HCT116 (cell line): ENCODE results near the gene RNF207. TPM values are rescaled to one million over a fixed set of nuclear protein-coding genes. Genes with fewer than 3 reads are reported as not detected.

Experiments used
- ATAC-seq: fragments of 200-7000 bp; cut with Tn5 transposase; 2 replicates; pipeline ENCODE4 v1.9.1; 2020; ENCODE audit warnings: mild to moderate bottlenecking, moderate library complexity
- BruUV-seq: library from RNA; stranded (reverse); fragments of 400-500 nt; replicated peaks from 2 replicates; lab custom pipeline; 2021; lab: Mats Ljungman, UMichigan
- CTCF ChIA-PET: fragments of 300-600 bp; sonication (Branson Sonifier 250); formaldehyde crosslinking; loops from one replicate; lab custom pipeline; 2021; ENCODE audit warnings: antibody characterized with exemption; lab: Charles Lee
- POLR2A ChIA-PET: fragments of 300-600, 350-600 bp; sonication (Branson Sonifier 250); formaldehyde crosslinking; loops from one replicate; lab custom pipeline; 2021; ENCODE audit warnings: antibody characterized with exemption; lab: Charles Lee
- RAD21 ChIA-PET, 2 experiments: fragments of 300-600 bp; sonication (Branson Sonifier 250); formaldehyde crosslinking; loops; one replicate each; lab custom pipeline; 2023; ENCODE audit warnings: low total read pairs in 2 of 2; ENCODE audit not compliant: uncharacterized antibody in 2 of 2, unreplicated experiment in 2 of 2, low non-redundant PET in 1 of 2; lab: Charles Lee
- DNase-seq: peaks from one replicate; pipeline ENCODE4 v3.0.0-alpha.2; 2010; ENCODE audit warnings: low read depth, low spot score
- H2AFZ ChIP-seq: fragments of 200-600 bp; shearing (Covaris generic), sonication (generic); 2 replicates; pipeline ENCODE4 v1.6.1; 2017; ENCODE audit warnings: low read depth, mixed run types, mixed read lengths, antibody characterized with exemption, low read length; ENCODE audit not compliant: poor library complexity, severe bottlenecking
- H3K27ac ChIP-seq: 2 replicates; pipeline ENCODE4 v1.5.1; 2012; ENCODE audit warnings: low read depth, low read length
- H3K27me3 ChIP-seq: fragments of 200-600 bp; sonication (generic); 2 replicates; pipeline ENCODE4 v1.6.1; 2016; ENCODE audit warnings: mixed run types, low read length, mixed read lengths; ENCODE audit not compliant: insufficient read depth
- H3K36me3 ChIP-seq, 2 experiments: fragments of 200-500 bp in 1 of 2; fragments of 200-600 bp in 1 of 2; sonication (Bioruptor generic) in 1 of 2; sonication (generic) in 1 of 2; 2 replicates each; pipeline versions ENCODE4 v1.5.1 to v1.6.1; 2014 to 2016; ENCODE audit warnings: low read length in 2 of 2, inconsistent platforms in 1 of 2, mixed read lengths in 1 of 2, mixed run types in 1 of 2; ENCODE audit not compliant: insufficient read depth in 2 of 2, control insufficient read depth in 1 of 2
- H3K4me1 ChIP-seq, 2 experiments: fragments of 200-600 bp in 1 of 2; sonication (generic) in 1 of 2; 2 replicates each; pipeline versions ENCODE4 v1.5.1 to v1.6.1; 2012 to 2017; ENCODE audit warnings: low read length in 2 of 2, inconsistent platforms in 1 of 2, mild to moderate bottlenecking in 1 of 2, mixed read lengths in 1 of 2, mixed run types in 1 of 2, moderate library complexity in 1 of 2; ENCODE audit not compliant: insufficient read depth in 2 of 2, control insufficient read depth in 1 of 2
- H3K4me2 ChIP-seq: fragments of 200-600 bp; sonication (generic); 2 replicates; pipeline ENCODE4 v1.6.1; 2017; ENCODE audit warnings: mixed run types, low read length, mixed read lengths
- H3K4me3 ChIP-seq, 2 experiments: fragments of 200-600 bp in 1 of 2; sonication (generic) in 1 of 2; replicated peaks in 1 of 2; 2 replicates each; pipeline ENCODE4 v1.5.1; 2011 to 2016; ENCODE audit warnings: low read length in 2 of 2, control low read depth in 1 of 2, low read depth in 1 of 2, mild to moderate bottlenecking in 1 of 2, mixed read lengths in 1 of 2, mixed run types in 1 of 2
- H3K79me2 ChIP-seq: fragments of 200-600 bp; sonication (generic); 2 replicates; pipeline ENCODE4 v1.6.1; 2017; ENCODE audit warnings: mild to moderate bottlenecking, mixed run types, low read length, moderate library complexity, mixed read lengths; ENCODE audit not compliant: insufficient read depth
- H3K9ac ChIP-seq: fragments of 200-600 bp; sonication (generic); 2 replicates; pipeline ENCODE4 v1.6.1; 2016; ENCODE audit warnings: low read length, mixed read lengths
- H3K9me2 ChIP-seq: fragments of 200-600 bp; sonication (generic), shearing (Covaris generic); 2 replicates; pipeline ENCODE4 v1.6.1; 2017; ENCODE audit warnings: mixed run types, mild to moderate bottlenecking, moderate library complexity; ENCODE audit not compliant: insufficient read depth
- H3K9me3 ChIP-seq, 2 experiments: fragments of 200-500 bp in 1 of 2; fragments of 200-600 bp in 1 of 2; sonication (Bioruptor generic) in 1 of 2; sonication (generic) in 1 of 2; 2 replicates each; pipeline ENCODE4 v1.6.1; 2014 to 2017; ENCODE audit warnings: low read length in 2 of 2, mixed read lengths in 2 of 2, inconsistent platforms in 1 of 2, low read depth in 1 of 2, mild to moderate bottlenecking in 1 of 2, mixed run types in 1 of 2, moderate library complexity in 1 of 2; ENCODE audit not compliant: control insufficient read depth in 1 of 2, insufficient read depth in 1 of 2
- H4K20me1 ChIP-seq: fragments of 200-600 bp; sonication (generic), shearing (Covaris generic); 2 replicates; pipeline ENCODE4 v1.6.1; 2017; ENCODE audit warnings: mixed run types, mild to moderate bottlenecking, moderate library complexity; ENCODE audit not compliant: insufficient read depth
- EGR1 ChIP-seq: IDR thresholded peaks from 2 replicates; pipeline ENCODE4 v1.6.1; 2012; ENCODE audit warnings: low read depth
- ELF1 ChIP-seq: IDR thresholded peaks from 2 replicates; pipeline ENCODE4 v1.6.1; 2012; ENCODE audit warnings: low read depth, borderline replicate concordance
- EZH2 ChIP-seq: fragments of 200-600 bp; sonication (generic); IDR thresholded peaks from 2 replicates; pipeline ENCODE4 v1.6.1; 2017; ENCODE audit warnings: antibody characterized with exemption, mixed run types
- EZH2phosphoT487 ChIP-seq: fragments of 200-600 bp; IDR thresholded peaks from 2 replicates; pipeline ENCODE4 v1.6.1; 2018; ENCODE audit warnings: antibody characterized with exemption, borderline replicate concordance
- JUND ChIP-seq: IDR thresholded peaks from 2 replicates; pipeline ENCODE4 v1.6.1; 2012
- POLR2AphosphoS5 ChIP-seq: IDR thresholded peaks from 2 replicates; pipeline ENCODE4 v1.6.1; 2011; ENCODE audit warnings: mild to moderate bottlenecking, low read depth, low read length, moderate library complexity
- SIN3A ChIP-seq: IDR thresholded peaks from 2 replicates; pipeline ENCODE4 v1.6.1; 2012; ENCODE audit warnings: low read depth
- SP1 ChIP-seq: IDR thresholded peaks from 2 replicates; pipeline ENCODE4 v1.6.1; 2012; ENCODE audit warnings: low read depth
- TCF7L2 ChIP-seq: IDR thresholded peaks from 2 replicates; pipeline ENCODE4 v1.7.0; 2011; ENCODE audit warnings: borderline replicate concordance, inconsistent platforms; ENCODE audit not compliant: insufficient read depth, insufficient read length; ENCODE audit errors: extremely low read depth
- YY1 ChIP-seq: IDR thresholded peaks from 2 replicates; pipeline ENCODE4 v1.6.1; 2011; ENCODE audit warnings: low read length, low read depth, moderate library complexity, mild to moderate bottlenecking; ENCODE audit not compliant: insufficient replicate concordance; ENCODE audit errors: extremely low read depth
- ZFX ChIP-seq: fragments of 450-650 bp; IDR thresholded peaks from 2 replicates; pipeline ENCODE4 v1.6.1; 2017
- ZNF274 ChIP-seq: fragments of 200-500 bp; sonication (Bioruptor generic); IDR thresholded peaks from 2 replicates; pipeline ENCODE4 v1.6.1; 2014; ENCODE audit warnings: mild to moderate bottlenecking, low read depth, low read length, inconsistent platforms
- intact Hi-C: fragments of 100-400 bp; cut with micrococcal nuclease; formaldehyde crosslinking; loops from 2 replicates; pipeline ENCODE4 v1.10.0; 2022
- total RNA-seq: library from RNA; stranded (reverse); gene quantifications from one replicate; pipeline ENCODE4 v1.2.1, GENCODE V29; 2021; ENCODE audit not compliant: unreplicated experiment
- TF ChIP-seq, protein P1 (sequence below): IDR thresholded peaks from 2 replicates; pipeline ENCODE4 v1.6.1; 2012
- TF ChIP-seq, protein P2 (sequence below): IDR thresholded peaks from 2 replicates; pipeline ENCODE4 v1.6.1; 2011; ENCODE audit warnings: mild to moderate bottlenecking, low read length, moderate library complexity; ENCODE audit not compliant: insufficient replicate concordance; ENCODE audit errors: extremely low read depth
- TF ChIP-seq, protein P3 (sequence below), 3 experiments: fragments of 200-600 bp in 1 of 3; sonication (generic) in 1 of 3; IDR thresholded peaks in 2 of 3; conservative IDR thresholded peaks in 1 of 3; 2 replicates each; pipeline ENCODE4 v1.5.1; 2012 to 2017; ENCODE audit warnings: low read depth in 2 of 3, low read length in 2 of 3, antibody characterized with exemption in 1 of 3, borderline replicate concordance in 1 of 3, control low read depth in 1 of 3, mild to moderate bottlenecking in 1 of 3, mixed read lengths in 1 of 3, mixed run types in 1 of 3, moderate library complexity in 1 of 3; ENCODE audit not compliant: insufficient read depth in 1 of 3

Gene RNF207
- total RNA-seq, 1 experiment from 2014 or later, result 61.2 TPM

DNA sequence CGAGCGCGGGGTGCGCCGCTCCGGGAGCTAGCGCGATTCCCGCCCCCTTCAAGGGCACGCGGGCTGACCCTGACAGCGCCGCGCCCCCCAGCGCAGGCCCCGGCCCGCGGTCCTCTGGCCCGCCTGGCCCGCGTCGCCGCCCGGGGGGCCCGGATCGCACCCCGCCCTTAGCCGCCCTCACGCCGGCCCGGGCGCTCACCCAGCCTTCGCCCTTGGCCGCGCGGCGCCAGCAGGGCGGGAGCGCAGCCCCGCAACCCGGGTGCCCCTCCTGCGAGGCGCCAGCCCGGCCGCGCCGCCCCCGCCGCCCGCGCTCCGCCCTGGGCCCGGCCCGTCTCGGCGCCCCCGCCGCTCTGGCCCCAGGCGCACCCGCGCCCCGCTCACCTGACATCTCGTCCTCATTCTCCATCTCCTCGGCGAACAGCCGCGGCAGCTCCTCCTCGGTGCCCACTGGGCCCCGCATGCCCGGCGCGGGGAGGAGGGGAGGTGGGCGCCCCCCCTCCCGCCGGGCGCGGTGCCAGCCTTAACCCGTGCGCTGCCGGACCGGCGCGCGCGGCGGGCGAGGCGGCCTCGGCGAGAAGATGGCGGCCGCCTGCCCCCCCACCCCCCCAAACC, 26.2 kb upstream of the RNF207 start:
- TF ChIP-seq ZFX, result no peak
- TF ChIP-seq POLR2AphosphoS5, result no peak
- TF ChIP-seq SIN3A, result no peak
- no peak for TF ChIP-seq YY1
- Histone ChIP-seq H4K20me1 (peaks cover under 1% of the 10 kb centered on the region; the same call in 1 of the 2 replicates), H3K79me2 (no peaks in the 10 kb centered on the region), H3K36me3 (no peaks in the 10 kb centered on the region), H3K27me3 (no peaks in the 10 kb centered on the region), H3K9ac (peak overlapping the region; percentile 40; the same call in 1 of the 2 replicates), H3K4me3 (peak overlapping the region; percentile 37 to 54), H3K9me3 (no peaks in the 10 kb centered on the region), H3K9me2 (no peaks in the 10 kb centered on the region), H2AFZ (no peak overlapping the region), H3K27ac (peak overlapping the region; percentile 15; the same call in 1 of the 2 replicates), H3K4me1 (peaks cover 12 to 26% of the 10 kb centered on the region in 2 experiments), H3K4me2 (peak overlapping the region; percentile 74)
- BruUV-seq, result no TSS peak
- ChIA-PET CTCF (no interaction called here), RAD21 (no interaction called here), POLR2A (no interaction called here)
- ATAC-seq (peak; percentile 35), DNase-seq (no peak)
- intact Hi-C loops, result loop anchor here (5.0 kb wide), 1 partner anchor 127 kb away; no protein-coding TSS in a partner anchor

DNA sequence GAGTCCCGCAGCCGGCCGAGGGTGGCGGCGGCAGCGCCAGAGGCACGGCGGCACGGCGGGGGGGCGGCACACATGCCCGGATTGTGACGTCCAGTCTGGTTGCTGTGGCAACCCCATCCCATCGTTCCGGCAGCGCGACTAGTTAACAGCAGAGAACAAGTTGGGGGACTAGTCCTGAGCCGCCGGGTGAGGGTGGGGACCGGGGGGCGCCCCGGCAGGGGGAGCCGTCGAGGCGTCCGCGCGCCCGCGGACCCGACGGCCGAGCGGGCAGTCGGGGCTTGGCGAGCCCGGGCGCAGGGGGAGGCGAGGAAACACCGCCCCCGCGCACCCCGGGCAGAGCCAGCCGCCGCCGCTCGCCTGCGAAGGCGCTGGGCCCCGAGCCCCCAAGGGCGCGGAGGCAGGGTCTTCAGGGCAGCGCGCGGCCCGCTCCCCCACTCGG, 25.6 kb upstream of the RNF207 start, which contains the start of gene CHD5:
Gene CHD5, minus strand, starts transcription at position 54 of the 439 bp plus-strand sequence. CDS start 298 bp downstream, outside the sequence.
- TF ChIP-seq ZNF274 (no peak), EZH2phosphoT487 (no peak), ELF1 (no peak), POLR2AphosphoS5 (no peak), JUND (no peak), EZH2 (no peak), EGR1 (no peak), SP1 (no peak), TCF7L2 (no peak)
- TF ChIP-seq, protein P1, sequence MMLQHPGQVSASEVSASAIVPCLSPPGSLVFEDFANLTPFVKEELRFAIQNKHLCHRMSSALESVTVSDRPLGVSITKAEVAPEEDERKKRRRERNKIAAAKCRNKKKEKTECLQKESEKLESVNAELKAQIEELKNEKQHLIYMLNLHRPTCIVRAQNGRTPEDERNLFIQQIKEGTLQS, result no peak
- TF ChIP-seq, protein P2, sequence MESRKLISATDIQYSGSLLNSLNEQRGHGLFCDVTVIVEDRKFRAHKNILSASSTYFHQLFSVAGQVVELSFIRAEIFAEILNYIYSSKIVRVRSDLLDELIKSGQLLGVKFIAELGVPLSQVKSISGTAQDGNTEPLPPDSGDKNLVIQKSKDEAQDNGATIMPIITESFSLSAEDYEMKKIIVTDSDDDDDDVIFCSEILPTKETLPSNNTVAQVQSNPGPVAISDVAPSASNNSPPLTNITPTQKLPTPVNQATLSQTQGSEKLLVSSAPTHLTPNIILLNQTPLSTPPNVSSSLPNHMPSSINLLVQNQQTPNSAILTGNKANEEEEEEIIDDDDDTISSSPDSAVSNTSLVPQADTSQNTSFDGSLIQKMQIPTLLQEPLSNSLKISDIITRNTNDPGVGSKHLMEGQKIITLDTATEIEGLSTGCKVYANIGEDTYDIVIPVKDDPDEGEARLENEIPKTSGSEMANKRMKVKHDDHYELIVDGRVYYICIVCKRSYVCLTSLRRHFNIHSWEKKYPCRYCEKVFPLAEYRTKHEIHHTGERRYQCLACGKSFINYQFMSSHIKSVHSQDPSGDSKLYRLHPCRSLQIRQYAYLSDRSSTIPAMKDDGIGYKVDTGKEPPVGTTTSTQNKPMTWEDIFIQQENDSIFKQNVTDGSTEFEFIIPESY, result no peak
- TF ChIP-seq, protein P3, sequence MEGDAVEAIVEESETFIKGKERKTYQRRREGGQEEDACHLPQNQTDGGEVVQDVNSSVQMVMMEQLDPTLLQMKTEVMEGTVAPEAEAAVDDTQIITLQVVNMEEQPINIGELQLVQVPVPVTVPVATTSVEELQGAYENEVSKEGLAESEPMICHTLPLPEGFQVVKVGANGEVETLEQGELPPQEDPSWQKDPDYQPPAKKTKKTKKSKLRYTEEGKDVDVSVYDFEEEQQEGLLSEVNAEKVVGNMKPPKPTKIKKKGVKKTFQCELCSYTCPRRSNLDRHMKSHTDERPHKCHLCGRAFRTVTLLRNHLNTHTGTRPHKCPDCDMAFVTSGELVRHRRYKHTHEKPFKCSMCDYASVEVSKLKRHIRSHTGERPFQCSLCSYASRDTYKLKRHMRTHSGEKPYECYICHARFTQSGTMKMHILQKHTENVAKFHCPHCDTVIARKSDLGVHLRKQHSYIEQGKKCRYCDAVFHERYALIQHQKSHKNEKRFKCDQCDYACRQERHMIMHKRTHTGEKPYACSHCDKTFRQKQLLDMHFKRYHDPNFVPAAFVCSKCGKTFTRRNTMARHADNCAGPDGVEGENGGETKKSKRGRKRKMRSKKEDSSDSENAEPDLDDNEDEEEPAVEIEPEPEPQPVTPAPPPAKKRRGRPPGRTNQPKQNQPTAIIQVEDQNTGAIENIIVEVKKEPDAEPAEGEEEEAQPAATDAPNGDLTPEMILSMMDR (IDR thresholded peaks at IDR 0.05 in 2 of 3, conservative IDR thresholded peaks at IDR 0.05 in 1 of 3; ENCODE audit: borderline replicate concordance in 1 of 3, insufficient read depth in 1 of 3, low read depth in 2 of 3, low read length in 2 of 3), result no peak
- TF ChIP-seq, all 23 proteins: peak for 0
- ChIA-PET CTCF (no interaction called here), POLR2A (no interaction called here), RAD21 (interaction anchor here in 1 of 2 experiments (0.6 kb wide), 1 partner anchor 65 kb away, joined by 3 read pairs; no protein-coding TSS in a partner anchor)
- peak within 1 kb of the TSS; percentile 40 for H3K9ac ChIP-seq
- H2AFZ ChIP-seq, result no peak within 1 kb of the TSS
- H4K20me1 ChIP-seq, result peaks cover 7% of the 10 kb centered on the region; the same call in 1 of the 2 replicates
- BruUV-seq, result no TSS peak
- DNase-seq (no peak), ATAC-seq (peak; percentile 39)
- H3K27ac ChIP-seq, result peak within 1 kb of the TSS; percentile 15; the same call in 1 of the 2 replicates
- H3K4me2 ChIP-seq, result peak within 1 kb of the TSS; percentile 74
- peaks cover 0 to 2% of the 10 kb centered on the region in 2 experiments; a peak in 1 of 4 replicates for H3K36me3 ChIP-seq
- H3K79me2 ChIP-seq, result no peaks in the 10 kb centered on the region; the same call in 1 of the 2 replicates
- no peaks in the 10 kb centered on the region for H3K27me3 ChIP-seq
- H3K9me3 ChIP-seq, result no peaks in the 10 kb centered on the region
- intact Hi-C loops, result loop anchor here (5.0 kb wide), 1 partner anchor 128 kb away; no protein-coding TSS in a partner anchor
- peaks cover 12 to 26% of the 10 kb centered on the region in 2 experiments for H3K4me1 ChIP-seq
- no peaks in the 10 kb centered on the region for H3K9me2 ChIP-seq
- H3K4me3 ChIP-seq, result peak within 1 kb of the TSS; percentile 37 to 54
